Subcutaneous adipose tissue (tissue), 4 donors: ENCODE measurements around the gene OTOR. TPM values are rescaled to one million over a fixed set of nuclear protein-coding genes. Genes with fewer than 3 reads are reported as not detected.

Experiments
- total RNA-seq, 4 donors: library from RNA; depleted of rRNA; stranded (reverse); fragments of >200 nt; gene quantifications; one replicate each; pipeline ENCODE4 v1.1.0, GENCODE V29; 2016
- TF ChIP-seq, protein P1 (sequence below): fragments of 450-650 bp; IDR thresholded peaks from one replicate; pipeline ENCODE4 v1.5.1; 2016; ENCODE audit warnings: low read depth, mild to moderate bottlenecking, control low read depth, antibody characterized with exemption, moderate library complexity

Gene OTOR, protein sequence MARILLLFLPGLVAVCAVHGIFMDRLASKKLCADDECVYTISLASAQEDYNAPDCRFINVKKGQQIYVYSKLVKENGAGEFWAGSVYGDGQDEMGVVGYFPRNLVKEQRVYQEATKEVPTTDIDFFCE
- total RNA-seq, result not detected

DNA sequence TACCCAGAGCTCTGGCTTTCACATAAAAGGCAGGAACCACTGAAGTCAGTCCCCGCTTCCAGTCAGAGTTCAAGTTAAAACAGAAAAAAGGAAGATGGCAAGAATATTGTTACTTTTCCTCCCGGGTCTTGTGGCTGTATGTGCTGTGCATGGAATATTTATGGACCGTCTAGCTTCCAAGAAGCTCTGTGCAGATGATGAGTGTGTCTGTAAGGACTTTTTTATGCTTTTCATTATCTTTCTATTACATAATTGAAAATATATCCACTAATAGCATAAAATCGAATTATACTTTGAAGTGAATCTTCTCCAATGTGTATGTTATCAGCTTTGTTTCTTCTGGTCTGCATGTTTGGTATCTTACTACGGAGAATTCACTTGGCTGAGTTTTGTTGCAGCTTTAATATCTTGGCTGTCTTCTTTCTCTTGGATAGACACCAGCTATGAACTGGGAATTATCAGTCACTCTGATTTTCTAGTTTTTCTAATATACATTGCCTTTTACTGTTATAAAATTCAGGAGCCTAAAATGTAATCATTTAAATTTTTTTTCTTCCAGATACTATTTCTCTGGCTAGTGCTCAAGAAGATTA, at the start of gene OTOR:
Gene OTOR (plus strand): TSS at position 51 of the 593 bp plus-strand sequence. CDS start 44 bp downstream, at position 95.
- TF ChIP-seq, protein P1, sequence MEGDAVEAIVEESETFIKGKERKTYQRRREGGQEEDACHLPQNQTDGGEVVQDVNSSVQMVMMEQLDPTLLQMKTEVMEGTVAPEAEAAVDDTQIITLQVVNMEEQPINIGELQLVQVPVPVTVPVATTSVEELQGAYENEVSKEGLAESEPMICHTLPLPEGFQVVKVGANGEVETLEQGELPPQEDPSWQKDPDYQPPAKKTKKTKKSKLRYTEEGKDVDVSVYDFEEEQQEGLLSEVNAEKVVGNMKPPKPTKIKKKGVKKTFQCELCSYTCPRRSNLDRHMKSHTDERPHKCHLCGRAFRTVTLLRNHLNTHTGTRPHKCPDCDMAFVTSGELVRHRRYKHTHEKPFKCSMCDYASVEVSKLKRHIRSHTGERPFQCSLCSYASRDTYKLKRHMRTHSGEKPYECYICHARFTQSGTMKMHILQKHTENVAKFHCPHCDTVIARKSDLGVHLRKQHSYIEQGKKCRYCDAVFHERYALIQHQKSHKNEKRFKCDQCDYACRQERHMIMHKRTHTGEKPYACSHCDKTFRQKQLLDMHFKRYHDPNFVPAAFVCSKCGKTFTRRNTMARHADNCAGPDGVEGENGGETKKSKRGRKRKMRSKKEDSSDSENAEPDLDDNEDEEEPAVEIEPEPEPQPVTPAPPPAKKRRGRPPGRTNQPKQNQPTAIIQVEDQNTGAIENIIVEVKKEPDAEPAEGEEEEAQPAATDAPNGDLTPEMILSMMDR, result no peak

DNA sequence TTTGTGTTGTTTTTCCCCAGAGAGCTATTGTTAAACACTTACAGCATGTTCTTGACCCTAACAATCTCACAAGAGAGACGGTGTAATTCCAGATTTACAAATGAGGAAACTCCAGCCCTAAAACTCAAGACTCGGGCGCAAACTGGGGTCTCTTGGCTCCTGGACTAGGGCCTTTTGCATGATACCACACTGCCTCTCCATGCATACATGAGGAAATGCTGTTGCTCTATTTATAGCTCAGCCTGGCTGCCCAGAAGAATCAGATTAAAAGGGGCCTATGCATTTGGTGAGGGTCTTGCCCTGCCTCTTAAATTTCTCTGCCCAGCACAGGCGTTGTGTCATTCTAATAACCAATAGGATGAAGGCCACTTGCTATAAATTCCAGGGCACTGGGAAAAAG, 48.9 kb upstream of the OTOR start:
- TF ChIP-seq, protein P1, result no peak

DNA sequence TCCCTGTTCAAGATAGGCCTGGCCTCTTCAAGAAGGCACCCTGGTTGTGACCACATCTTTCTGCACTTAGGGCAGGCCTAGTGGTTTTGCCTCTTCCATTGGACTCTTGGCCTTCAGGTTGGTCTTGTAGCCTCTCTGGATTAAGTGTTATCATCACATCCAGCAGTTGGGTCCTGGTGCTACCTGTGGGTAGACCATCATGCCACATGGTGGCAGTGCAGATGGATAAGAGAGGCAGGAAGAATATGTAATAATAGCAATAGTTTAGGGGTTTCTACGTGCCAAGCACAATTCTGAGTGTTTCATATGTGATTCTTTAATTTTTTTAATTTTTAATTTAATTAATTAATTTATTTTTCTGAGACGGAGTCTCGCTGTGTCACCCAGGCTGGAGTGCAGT, 46.9 kb upstream of the OTOR start:
- TF ChIP-seq, protein P1, result no peak

DNA sequence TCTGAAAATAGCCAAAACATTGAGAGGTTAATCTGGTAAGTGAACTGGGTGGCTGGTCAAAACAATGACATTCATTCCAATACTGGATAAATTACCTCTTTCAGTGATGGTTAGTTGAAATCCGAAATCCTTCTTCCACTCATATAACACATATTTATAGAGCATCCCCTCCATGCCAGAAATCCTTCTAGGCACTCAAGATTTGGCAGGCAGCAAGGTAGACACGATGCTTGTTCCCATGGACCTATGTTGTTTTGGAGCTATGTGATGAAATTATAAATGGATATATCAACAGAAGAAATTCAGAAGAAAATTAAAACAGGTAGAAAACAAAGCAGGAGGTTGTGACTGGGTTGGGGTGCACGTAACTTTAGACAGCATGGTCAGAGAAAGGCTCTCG, 44.6 kb upstream of the OTOR start:
- TF ChIP-seq, protein P1, result no peak

DNA sequence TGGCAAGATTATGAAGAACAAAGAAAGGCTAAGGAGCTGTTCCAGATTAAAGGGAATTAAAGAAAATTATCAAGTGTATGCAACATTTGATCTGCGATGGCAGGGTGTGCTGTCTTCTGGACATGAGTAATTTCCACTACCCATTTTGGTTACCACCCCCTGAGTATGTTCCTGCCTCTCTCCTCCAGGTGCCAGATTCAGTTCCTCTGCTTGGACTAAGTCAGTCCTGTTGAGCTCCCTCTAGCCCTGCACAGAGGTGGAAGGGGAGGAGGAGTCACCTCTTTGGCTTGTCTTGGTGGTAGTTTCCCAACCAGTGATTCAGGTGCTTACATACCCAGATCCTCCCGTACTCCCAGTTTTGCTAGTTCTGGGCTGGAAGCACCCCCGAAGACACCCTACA, 40.5 kb upstream of the OTOR start:
- TF ChIP-seq, protein P1, result no peak

DNA sequence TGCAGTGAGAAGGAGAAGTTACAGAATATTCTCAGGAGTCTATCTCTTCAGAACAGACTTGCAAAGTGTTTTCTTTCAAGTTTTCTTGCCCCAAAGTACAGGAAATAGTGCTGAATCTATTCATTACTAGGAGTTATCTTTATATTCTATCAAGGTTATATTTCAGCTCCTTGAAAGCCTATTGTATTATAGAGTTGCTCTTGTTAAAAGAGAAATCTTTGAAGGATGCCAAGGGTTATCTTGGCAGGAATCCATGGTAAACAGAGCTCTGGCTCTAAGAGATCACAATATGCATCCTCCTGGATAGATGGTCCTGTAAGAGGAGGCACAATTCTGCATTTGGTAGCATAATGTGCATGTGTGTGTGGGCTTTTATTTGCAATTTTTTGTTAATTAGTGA, 39.6 kb upstream of the OTOR start:
- TF ChIP-seq, protein P1, result no peak

DNA sequence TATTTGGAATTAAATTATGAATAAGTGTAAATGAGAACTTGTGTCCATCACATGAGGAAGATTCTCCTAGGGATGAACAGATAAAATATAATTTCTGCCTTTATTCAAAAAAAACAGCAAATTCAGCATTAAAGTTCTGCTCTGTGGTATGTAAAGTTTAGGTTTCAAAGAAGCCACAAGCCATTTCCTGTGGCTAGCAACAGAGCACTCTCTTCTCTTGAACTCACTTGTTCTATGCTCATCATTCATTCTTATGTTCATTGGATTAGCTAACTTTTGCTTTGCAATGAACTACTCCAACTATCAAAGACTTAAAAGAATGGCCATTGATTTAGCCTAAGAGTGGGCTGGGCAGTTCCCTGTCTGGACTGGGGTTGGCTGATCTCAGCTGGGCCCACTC, 39.1 kb upstream of the OTOR start:
- TF ChIP-seq, protein P1, result no peak
